Transverse colon (tissue), 4 donors: ENCODE data around the gene SMAD6.

Experiments used
- CTCF ChIP-seq, 5 experiments: fragments of 200-600 bp in 3 of 5; fragments of 450-650 bp in 2 of 5; sonication (generic) in 3 of 5; IDR thresholded peaks; 1 replicate in 2 of 5; 2 replicates in 3 of 5; pipeline ENCODE4 v1.5.1; 2016 to 2017; ENCODE audit warnings: antibody characterized with exemption in 5 of 5, inconsistent platforms in 3 of 5, mild to moderate bottlenecking in 2 of 5, moderate library complexity in 1 of 5
- POLR2AphosphoS5 ChIP-seq, 3 donors: sonication (generic); formaldehyde crosslinking; IDR thresholded peaks; one replicate each; pipeline ENCODE4 v1.6.1; 2016; ENCODE audit warnings: antibody characterized with exemption in 3 of 3

- no peak for TF ChIP-seq CTCF (IDR thresholded peaks at IDR 0.05)
- no peak for TF ChIP-seq POLR2AphosphoS5 (IDR thresholded peaks at IDR 0.05)
Observed at GRCh38 chr15:66815318-66815717, 113.3 kb downstream of the SMAD6 start.
